SU-DHL-6 (cell line): Measurements from ENCODE around the gene GLI3.

ENCODE experiments used
- H2AFZ ChIP-seq: fragments of 200-600 bp; sonication (generic); 2 replicates; pipeline ENCODE4 v1.6.1; 2014; ENCODE audit warnings: low read depth, mild to moderate bottlenecking, moderate library complexity, mixed read lengths, antibody characterized with exemption, low read length; ENCODE audit not compliant: severe bottlenecking
- H3F3A ChIP-seq: fragments of 200-600 bp; shearing (Covaris generic); 2 replicates; pipeline ENCODE4 v1.6.0; 2016; ENCODE audit warnings: antibody characterized with exemption, mild to moderate bottlenecking; ENCODE audit not compliant: insufficient read depth
- H3K27ac ChIP-seq: fragments of 200-600 bp; sonication (generic); 2 replicates; pipeline ENCODE4 v1.5.1; 2016; ENCODE audit warnings: low read depth, mild to moderate bottlenecking, low read length, moderate library complexity, mixed read lengths
- H3K27me3 ChIP-seq: fragments of 200-600 bp; sonication (generic), shearing (Covaris generic); 2 replicates; pipeline ENCODE4 v1.6.0; 2014; ENCODE audit warnings: mild to moderate bottlenecking, low read length
- H3K36me3 ChIP-seq: fragments of 200-600 bp; sonication (generic); 2 replicates; pipeline ENCODE4 v1.6.1; 2014; ENCODE audit warnings: mild to moderate bottlenecking, low read length, mixed read lengths
- H3K4me2 ChIP-seq: fragments of 300-600, 200-600 bp; shearing (Covaris generic), sonication (generic); 2 replicates; pipeline ENCODE4 v1.6.0; 2014; ENCODE audit warnings: low read length, low read depth, mild to moderate bottlenecking; ENCODE audit not compliant: poor library complexity, severe bottlenecking
- H3K4me3 ChIP-seq: fragments of 200-600 bp; sonication (generic); 2 replicates; pipeline ENCODE4 v1.5.1; 2014; ENCODE audit warnings: antibody characterized with exemption, low read length, mild to moderate bottlenecking, mixed read lengths; ENCODE audit not compliant: insufficient read depth, poor library complexity, severe bottlenecking
- H3K79me2 ChIP-seq: fragments of 200-600 bp; sonication (generic); 2 replicates; pipeline ENCODE4 v1.6.1; 2014; ENCODE audit warnings: mild to moderate bottlenecking, low read length, moderate library complexity; ENCODE audit not compliant: insufficient read depth
- H3K9ac ChIP-seq: fragments of 200-600 bp; sonication (generic); 2 replicates; pipeline ENCODE4 v1.7.0; 2014; ENCODE audit warnings: mild to moderate bottlenecking, low read length
- H3K9me2 ChIP-seq: fragments of 200-600 bp; sonication (generic); replicated peaks from 2 replicates; pipeline ENCODE4 v1.6.1; 2014; ENCODE audit warnings: low read length; ENCODE audit not compliant: insufficient read depth
- H3K9me3 ChIP-seq: fragments of 200-600 bp; sonication (generic); 2 replicates; pipeline ENCODE4 v1.6.1; 2014; ENCODE audit warnings: low read length, mixed read lengths; ENCODE audit not compliant: insufficient read depth
- H4K20me1 ChIP-seq: fragments of 200-600 bp; sonication (generic); 2 replicates; pipeline ENCODE4 v1.6.1; 2014; ENCODE audit warnings: low read depth, mild to moderate bottlenecking, antibody characterized with exemption, low read length, moderate library complexity, mixed read lengths
- CTCF ChIP-seq: fragments of 200-600 bp; sonication (generic); IDR thresholded peaks from one replicate; pipeline ENCODE4 v1.5.1; 2017; ENCODE audit warnings: antibody characterized with exemption, mild to moderate bottlenecking, low read length, moderate library complexity; ENCODE audit not compliant: insufficient read depth, poor library complexity, severe bottlenecking
- EZH2phosphoT487 ChIP-seq: fragments of 200-600 bp; sonication (generic), shearing (Covaris generic); conservative IDR thresholded peaks from 2 replicates; pipeline ENCODE4 v1.6.1; 2018; ENCODE audit warnings: mild to moderate bottlenecking, antibody characterized with exemption, low read length, moderate library complexity, mixed read lengths

The GLI3 gene

GRCh38 chr7:42087616-42088015, 149.4 kb downstream of the GLI3 start:
- Histone ChIP-seq H3K36me3 (no peaks in the 10 kb centered on the region), H3K9me2 (no peaks in the 10 kb centered on the region), H2AFZ (no peak overlapping the region), H4K20me1 (no peaks in the 10 kb centered on the region), H3K27me3 (no peaks in the 10 kb centered on the region), H3K4me2 (no peak overlapping the region), H3K9me3 (no peaks in the 10 kb centered on the region), H3K9ac (no peak overlapping the region), H3K27ac (no peak overlapping the region), H3K4me3 (no peak overlapping the region), H3F3A (no peaks in the 10 kb centered on the region), H3K79me2 (no peaks in the 10 kb centered on the region)
- TF ChIP-seq EZH2phosphoT487, result no peak
- no peak for TF ChIP-seq CTCF

GRCh38 chr7:42085531-42085930, 151.5 kb downstream of the GLI3 start:
- Histone ChIP-seq H3K4me2 (no peak overlapping the region), H2AFZ (no peak overlapping the region)

GRCh38 chr7:42084263-42084662, 152.7 kb downstream of the GLI3 start:
- H3K36me3 ChIP-seq, result no peaks in the 10 kb centered on the region
- TF ChIP-seq CTCF (no peak), EZH2phosphoT487 (no peak)

More at GRCh38 chr7:42085531-42085930, 151.5 kb downstream of the GLI3 start:
- Histone ChIP-seq H3K4me3 (no peak overlapping the region), H3K36me3 (no peaks in the 10 kb centered on the region), H3F3A (no peaks in the 10 kb centered on the region), H3K27me3 (no peaks in the 10 kb centered on the region), H4K20me1 (no peaks in the 10 kb centered on the region), H3K79me2 (no peaks in the 10 kb centered on the region), H3K9me2 (no peaks in the 10 kb centered on the region), H3K27ac (no peak overlapping the region), H3K9ac (no peak overlapping the region), H3K9me3 (no peaks in the 10 kb centered on the region)
- TF ChIP-seq CTCF, result no peak

GRCh38 chr7:42083284-42083683, 153.7 kb downstream of the GLI3 start:
- H3K9me2 ChIP-seq, result no peaks in the 10 kb centered on the region
- H2AFZ ChIP-seq, result no peak overlapping the region
- H3K9me3 ChIP-seq, result no peaks in the 10 kb centered on the region
- no peaks in the 10 kb centered on the region for H4K20me1 ChIP-seq
- no peak overlapping the region for H3K27ac ChIP-seq
- H3K27me3 ChIP-seq, result no peaks in the 10 kb centered on the region
- H3K79me2 ChIP-seq, result no peaks in the 10 kb centered on the region
- H3F3A ChIP-seq, result no peaks in the 10 kb centered on the region
- no peak overlapping the region for H3K4me2 ChIP-seq
- no peaks in the 10 kb centered on the region for H3K36me3 ChIP-seq
- no peak overlapping the region for H3K4me3 ChIP-seq
- TF ChIP-seq EZH2phosphoT487, result no peak
- no peak for TF ChIP-seq CTCF
- H3K9ac ChIP-seq, result no peak overlapping the region

More at GRCh38 chr7:42084263-42084662, 152.7 kb downstream of the GLI3 start:
- Histone ChIP-seq H2AFZ (no peak overlapping the region), H3K79me2 (no peaks in the 10 kb centered on the region), H3K27me3 (no peaks in the 10 kb centered on the region), H3K4me3 (no peak overlapping the region), H3K9me2 (no peaks in the 10 kb centered on the region), H3K4me2 (no peak overlapping the region), H3K27ac (no peak overlapping the region), H3K9ac (no peak overlapping the region), H4K20me1 (no peaks in the 10 kb centered on the region), H3K9me3 (no peaks in the 10 kb centered on the region), H3F3A (no peaks in the 10 kb centered on the region)
